OCI-LY3 (cell line): ENCODE measurements around the gene HUS1B.

Experiments used
- H2AFZ ChIP-seq: fragments of 200-600, 300-600 bp; shearing (Covaris generic); 2 replicates; pipeline ENCODE4 v1.6.0; 2014; ENCODE audit warnings: antibody characterized with exemption, low read depth, low read length
- H3K27ac ChIP-seq: fragments of 200-600, 300-600 bp; sonication (generic); 2 replicates; pipeline ENCODE4 v1.5.1; 2014; ENCODE audit warnings: mild to moderate bottlenecking, low read length, moderate library complexity, mixed read lengths
- H3K27me3 ChIP-seq: fragments of 200-600, 300-600 bp; sonication (generic); 2 replicates; pipeline ENCODE4 v1.6.1; 2014; ENCODE audit warnings: low read depth, low read length, mixed read lengths
- H3K36me3 ChIP-seq: fragments of 200-600, 300-600 bp; sonication (generic); replicated peaks from 2 replicates; pipeline ENCODE3; 2014; ENCODE audit warnings: low read depth, low read length, mixed read lengths
- H3K4me1 ChIP-seq: fragments of 300-600, 200-600 bp; sonication (generic); 2 replicates; pipeline ENCODE4 v1.6.1; 2014; ENCODE audit warnings: low read length, mixed read lengths
- H3K4me2 ChIP-seq: fragments of 200-600, 300-600 bp; sonication (generic); 2 replicates; pipeline ENCODE4 v1.6.1; 2014; ENCODE audit warnings: low read length, mixed read lengths
- H3K4me3 ChIP-seq: fragments of 300-600, 200-600 bp; sonication (generic); 2 replicates; pipeline ENCODE4 v1.5.1; 2014; ENCODE audit warnings: antibody characterized with exemption, mild to moderate bottlenecking, low read length, moderate library complexity
- H3K79me2 ChIP-seq: fragments of 300-600, 200-600 bp; shearing (Covaris generic); 2 replicates; pipeline ENCODE4 v1.6.1; 2014; ENCODE audit warnings: mild to moderate bottlenecking, low read length, mixed read lengths
- H3K9ac ChIP-seq: fragments of 300-600, 200-600 bp; shearing (Covaris generic); 2 replicates; pipeline ENCODE4 v1.6.0; 2014; ENCODE audit warnings: mild to moderate bottlenecking, low read length, moderate library complexity
- H3K9me3 ChIP-seq: fragments of 200-600, 300-600 bp; shearing (Covaris generic); 2 replicates; pipeline ENCODE4 v1.6.1; 2014; ENCODE audit warnings: low read length, mixed read lengths; ENCODE audit not compliant: insufficient read depth
- H4K20me1 ChIP-seq: fragments of 200-600, 300-600 bp; sonication (generic); 2 replicates; pipeline ENCODE4 v1.6.1; 2016; ENCODE audit warnings: low read length, mixed read lengths; ENCODE audit not compliant: insufficient read depth
- CTCF ChIP-seq: fragments of 200-600, 300-600 bp; sonication (generic); IDR thresholded peaks from 2 replicates; pipeline ENCODE4 v1.5.1; 2014; ENCODE audit warnings: antibody characterized with exemption, low read length, low read depth
- EZH2phosphoT487 ChIP-seq: fragments of 200-600 bp; shearing (Covaris generic); IDR thresholded peaks from 2 replicates; pipeline ENCODE4 v1.6.1; 2018; ENCODE audit warnings: antibody characterized with exemption, mixed run types, low read depth

The HUS1B gene

GRCh38 chr6:620166-620565, 36.7 kb downstream of the HUS1B start:
- no peak overlapping the region for H3K4me2 ChIP-seq
- TF ChIP-seq EZH2phosphoT487: no peak
- TF ChIP-seq CTCF: no peak
- H3K36me3 ChIP-seq: no peaks in the 10 kb centered on the region

GRCh38 chr6:617456-618100, 39.3 kb downstream of the HUS1B start:
- TF ChIP-seq EZH2phosphoT487 (no peak), CTCF (no peak)
- no peaks in the 10 kb centered on the region for H4K20me1 ChIP-seq
- no peaks in the 10 kb centered on the region for H3K27me3 ChIP-seq
- H3K79me2 ChIP-seq: no peaks in the 10 kb centered on the region
- no peaks in the 10 kb centered on the region for H3K4me1 ChIP-seq
- no peak overlapping the region for H3K4me2 ChIP-seq
- H3K9ac ChIP-seq: no peak overlapping the region
- H3K27ac ChIP-seq: no peak overlapping the region
- H3K9me3 ChIP-seq: no peaks in the 10 kb centered on the region
- no peak overlapping the region for H3K4me3 ChIP-seq
- no peaks in the 10 kb centered on the region for H3K36me3 ChIP-seq
- no peak overlapping the region for H2AFZ ChIP-seq

More at GRCh38 chr6:620166-620565, 36.7 kb downstream of the HUS1B start:
- no peak overlapping the region for H2AFZ ChIP-seq
- H3K79me2 ChIP-seq: no peaks in the 10 kb centered on the region
- H3K9ac ChIP-seq: no peak overlapping the region
- no peaks in the 10 kb centered on the region for H3K27me3 ChIP-seq
- H3K27ac ChIP-seq: no peak overlapping the region
- H3K4me1 ChIP-seq: peaks cover 8% of the 10 kb centered on the region
- no peak overlapping the region for H3K4me3 ChIP-seq
- no peaks in the 10 kb centered on the region for H3K9me3 ChIP-seq
- no peaks in the 10 kb centered on the region for H4K20me1 ChIP-seq

GRCh38 chr6:613981-614380, 42.9 kb downstream of the HUS1B start:
- no peak overlapping the region for H3K4me2 ChIP-seq

DNA sequence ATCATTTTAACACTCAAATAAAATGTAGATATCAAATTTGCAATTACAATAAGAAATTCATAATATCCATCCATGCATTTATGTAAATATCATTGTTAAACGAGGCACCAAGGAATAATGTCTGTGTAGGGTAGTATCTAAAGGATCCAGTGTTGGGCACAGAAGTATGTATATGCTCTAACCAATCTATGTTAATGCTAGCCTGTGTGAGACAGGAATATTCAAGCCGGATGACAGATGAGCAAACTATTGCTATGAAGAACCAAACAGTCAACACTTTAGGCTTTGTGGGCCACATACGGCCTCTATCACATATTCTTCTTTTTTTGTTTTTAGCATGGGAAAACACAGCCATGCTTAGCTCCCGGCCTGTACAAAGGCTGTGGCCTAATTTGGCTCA, 45.0 kb downstream of the HUS1B start:
- no peak overlapping the region for H3K27ac ChIP-seq
- no peak overlapping the region for H3K4me3 ChIP-seq
- no peak overlapping the region for H3K4me2 ChIP-seq
- H3K9me3 ChIP-seq: no peaks in the 10 kb centered on the region
- no peaks in the 10 kb centered on the region for H3K27me3 ChIP-seq
- no peaks in the 10 kb centered on the region for H3K79me2 ChIP-seq
- TF ChIP-seq EZH2phosphoT487: no peak
- TF ChIP-seq CTCF: no peak
- H3K9ac ChIP-seq: no peak overlapping the region
- no peaks in the 10 kb centered on the region for H3K36me3 ChIP-seq
- H4K20me1 ChIP-seq: no peaks in the 10 kb centered on the region
- peaks cover 18% of the 10 kb centered on the region for H3K4me1 ChIP-seq
- H2AFZ ChIP-seq: no peak overlapping the region

More at GRCh38 chr6:613981-614380, 42.9 kb downstream of the HUS1B start:
- no peaks in the 10 kb centered on the region for H3K9me3 ChIP-seq
- no peaks in the 10 kb centered on the region for H3K79me2 ChIP-seq
- H3K9ac ChIP-seq: no peak overlapping the region
- peaks cover 10% of the 10 kb centered on the region for H3K4me1 ChIP-seq
- no peaks in the 10 kb centered on the region for H4K20me1 ChIP-seq
- H3K27ac ChIP-seq: no peak overlapping the region
- H3K36me3 ChIP-seq: no peaks in the 10 kb centered on the region
- no peaks in the 10 kb centered on the region for H3K27me3 ChIP-seq
- H3K4me3 ChIP-seq: no peak overlapping the region
- TF ChIP-seq EZH2phosphoT487 (no peak), CTCF (no peak)
- no peak overlapping the region for H2AFZ ChIP-seq
